CD14-positive monocyte (primary cell): ENCODE measurements around the gene FXYD4. TPM values are rescaled to one million over a fixed set of nuclear protein-coding genes. Genes with fewer than 3 reads are reported as not detected.
"Not testable (repeated sequence)": the region's sequence is repeated elsewhere in the genome, so short reads cannot be mapped to it uniquely, and the experiment has no call there.

Source experiments
- DNase-seq, 3 donors: peaks; one replicate each; pipeline ENCODE4 v3.0.0-alpha.2; 2011 to 2022
- H2AFZ ChIP-seq: 2 replicates; pipeline ENCODE4 v1.6.0; 2012; ENCODE audit warnings: mild to moderate bottlenecking, low read depth, low read length, inconsistent platforms; ENCODE audit not compliant: insufficient read depth, poor library complexity, severe bottlenecking
- H3K27ac ChIP-seq, 2 donors: 1 replicate in 1 of 2; 2 replicates in 1 of 2; pipeline ENCODE4 v1.5.1; 2012 to 2013; ENCODE audit warnings: low read length in 2 of 2, control low read depth in 1 of 2, inconsistent platforms in 1 of 2, low read depth in 1 of 2, mild to moderate bottlenecking in 1 of 2
- H3K27me3 ChIP-seq, 2 donors: one replicate each; pipeline versions ENCODE4 v1.6.0 to v1.6.1; 2011 to 2013; ENCODE audit warnings: low read length in 2 of 2; ENCODE audit not compliant: control insufficient read depth in 2 of 2, insufficient read depth in 2 of 2
- H3K36me3 ChIP-seq, 2 donors: replicated peaks in 1 of 2; 1 replicate in 1 of 2; 2 replicates in 1 of 2; pipeline versions ENCODE4 v1.5.1 to v1.6.1; 2012 to 2013; ENCODE audit warnings: low read length in 2 of 2, control low read depth in 1 of 2, inconsistent platforms in 1 of 2, mild to moderate bottlenecking in 1 of 2; ENCODE audit not compliant: insufficient read depth in 2 of 2, control insufficient read depth in 1 of 2
- H3K4me1 ChIP-seq, 2 donors: 1 replicate in 1 of 2; 2 replicates in 1 of 2; pipeline versions ENCODE4 v1.5.1 to v1.6.1; 2012 to 2013; ENCODE audit warnings: low read length in 2 of 2, control low read depth in 1 of 2, inconsistent platforms in 1 of 2, mild to moderate bottlenecking in 1 of 2, moderate library complexity in 1 of 2; ENCODE audit not compliant: insufficient read depth in 2 of 2, control insufficient read depth in 1 of 2
- H3K4me2 ChIP-seq: replicated peaks from 2 replicates; pipeline ENCODE3; 2012; ENCODE audit warnings: low read length, moderate library complexity, mild to moderate bottlenecking; ENCODE audit not compliant: poor library complexity, severe bottlenecking; ENCODE audit errors: extremely low read depth
- H3K4me3 ChIP-seq, 3 experiments: fragments of 200-600 bp in 1 of 3; sonication (generic) in 1 of 3; replicated peaks in 1 of 3; 1 replicate in 2 of 3; 2 replicates in 1 of 3; pipeline ENCODE4 v1.5.1; 2011 to 2013; ENCODE audit warnings: low read length in 3 of 3, mild to moderate bottlenecking in 3 of 3, control low read depth in 2 of 3, low read depth in 2 of 3, inconsistent platforms in 1 of 3, moderate library complexity in 1 of 3
- H3K79me2 ChIP-seq: 2 replicates; pipeline ENCODE4 v1.6.0; 2012; ENCODE audit warnings: mild to moderate bottlenecking, control low read depth, inconsistent platforms, low read length, moderate library complexity; ENCODE audit not compliant: insufficient read depth
- H3K9ac ChIP-seq: 2 replicates; pipeline ENCODE4 v1.6.0; 2017; ENCODE audit warnings: low read length, mild to moderate bottlenecking; ENCODE audit not compliant: insufficient read depth, poor library complexity, severe bottlenecking
- H3K9me3 ChIP-seq, 2 donors: replicated peaks in 1 of 2; 1 replicate in 1 of 2; 2 replicates in 1 of 2; pipeline versions ENCODE4 v1.5.1 to v1.6.1; 2012 to 2013; ENCODE audit warnings: low read length in 2 of 2, control low read depth in 1 of 2; ENCODE audit not compliant: control insufficient read depth in 1 of 2, insufficient read depth in 1 of 2
- H4K20me1 ChIP-seq: 2 replicates; pipeline ENCODE4 v1.6.0; 2012; ENCODE audit warnings: mild to moderate bottlenecking, low read length, control low read depth, moderate library complexity; ENCODE audit not compliant: insufficient read depth
- H3K27ac Mint-ChIP-seq, 7 donors: one replicate each; pipeline ENCODE4 v1.8.0; 2020; ENCODE audit warnings: mild to moderate bottlenecking in 7 of 7, mixed read lengths in 7 of 7, moderate library complexity in 6 of 7, inconsistent platforms in 2 of 7
- H3K27me3 Mint-ChIP-seq, 3 donors: one replicate each; pipeline ENCODE4 v1.8.0; 2021 to 2022; ENCODE audit warnings: low read depth in 3 of 3, mild to moderate bottlenecking in 3 of 3, mixed read lengths in 3 of 3, moderate library complexity in 3 of 3, inconsistent platforms in 1 of 3
- H3K36me3 Mint-ChIP-seq, 2 donors: one replicate each; pipeline ENCODE4 v1.8.0; 2020; ENCODE audit warnings: mixed read lengths in 2 of 2, inconsistent platforms in 1 of 2, mild to moderate bottlenecking in 1 of 2
- H3K4me1 Mint-ChIP-seq: one replicate; pipeline ENCODE4 v1.8.0; 2020; ENCODE audit warnings: mild to moderate bottlenecking, mixed read lengths
- H3K4me3 Mint-ChIP-seq, 2 donors: one replicate each; pipeline ENCODE4 v1.8.0; 2020; ENCODE audit warnings: mild to moderate bottlenecking in 2 of 2, mixed read lengths in 2 of 2, moderate library complexity in 1 of 2
- H3K9me3 Mint-ChIP-seq, 7 donors: one replicate each; pipeline ENCODE4 v1.8.0; 2020 to 2022; ENCODE audit warnings: mixed read lengths in 7 of 7, mild to moderate bottlenecking in 6 of 7, moderate library complexity in 6 of 7, inconsistent platforms in 2 of 7
- CTCF ChIP-seq: fragments of 200-600 bp; IDR thresholded peaks from one replicate; pipeline ENCODE4 v1.8.0; 2022; ENCODE audit warnings: antibody characterized with exemption, mild to moderate bottlenecking
- WGBS: methylation state at CpG from one replicate; pipeline ENCODE4 v1.1.5; 2013; ENCODE audit warnings: missing lambda C conversion rate; ENCODE audit not compliant: insufficient coverage; 5-methylcytosine and 5-hydroxymethylcytosine counted together
- intact Hi-C, 2 donors: fragments of 100-400 bp; cut with micrococcal nuclease; formaldehyde crosslinking; loops; one replicate each; pipeline versions ENCODE4 v1.15.0 to v1.15.1; 2023
- polyA plus RNA-seq, 3 donors: library from polyadenylated mRNA; depleted of rRNA in 1 of 3; unstranded in 2 of 3; stranded (reverse) in 1 of 3; fragments of 300-500 nt in 2 of 3; fragments of >200 nt in 1 of 3; fragmentation: Illumina TruSeq in 2 of 3; gene quantifications; 1 replicate in 2 of 3; 2 replicates in 1 of 3; pipeline ENCODE4 v1.2.3, GENCODE V29; 2012 to 2021

Gene FXYD4
- polyA plus RNA-seq, 3 donors: 0.16 TPM; not detected in 2

- H3K4me2 ChIP-seq: no peak overlapping the region
- DNase-seq: no peak
- H3K27me3 ChIP-seq: no peaks in the 10 kb centered on the region
- peaks cover 23 to 41% of the 10 kb centered on the region in 2 donors for H3K4me1 ChIP-seq
- H3K9me3 ChIP-seq: no peaks in the 10 kb centered on the region
- H4K20me1 ChIP-seq: no peaks in the 10 kb centered on the region
- intact Hi-C loops: no loop called here
- Mint-ChIP-seq H3K27me3 (peaks cover 2 to 13% (median 5%) of the 10 kb centered on the region in 3 donors), H3K36me3 (no peaks in the 10 kb centered on the region), H3K4me1 (peaks cover 51% of the 10 kb centered on the region), H3K27ac (peak overlapping the region in 1 of 7 donors; percentile 50), H3K4me3 (no peak overlapping the region), H3K9me3 (peaks cover 0 to 1% (median 0%) of the 10 kb centered on the region in 7 donors)
- H3K9ac ChIP-seq: no peak overlapping the region
- no peak for TF ChIP-seq CTCF
- peak overlapping the region; percentile 47 for H2AFZ ChIP-seq
- no peaks in the 10 kb centered on the region for H3K79me2 ChIP-seq
- no peak overlapping the region for H3K27ac ChIP-seq
- WGBS: 80% methylated on average over 1 of the region's 3 CpGs
- no peak overlapping the region for H3K4me3 ChIP-seq
- no peaks in the 10 kb centered on the region for H3K36me3 ChIP-seq
Observed at GRCh38 chr10:43336061-43336460, 35.4 kb upstream of the FXYD4 start.

GRCh38 chr10:43336641-43337318, 34.7 kb upstream of the FXYD4 start:
- Mint-ChIP-seq H3K27me3 (peaks cover 2 to 13% (median 5%) of the 10 kb centered on the region in 3 donors), H3K4me1 (peaks cover 46% of the 10 kb centered on the region), H3K4me3 (no peak overlapping the region), H3K27ac (peak overlapping the region in 1 of 7 donors; percentile 76), H3K36me3 (no peaks in the 10 kb centered on the region), H3K9me3 (peaks cover 0 to 1% (median 0%) of the 10 kb centered on the region in 7 donors)
- Histone ChIP-seq H3K27me3 (no peaks in the 10 kb centered on the region), H2AFZ (no peak overlapping the region), H3K79me2 (no peaks in the 10 kb centered on the region), H3K4me3 (no peak overlapping the region), H3K9ac (no peak overlapping the region), H3K4me1 (peaks cover 19 to 36% of the 10 kb centered on the region in 2 donors), H3K27ac (no peak overlapping the region), H3K36me3 (no peaks in the 10 kb centered on the region), H4K20me1 (no peaks in the 10 kb centered on the region), H3K4me2 (no peak overlapping the region), H3K9me3 (no peaks in the 10 kb centered on the region)
- intact Hi-C loops: no loop called here
- no peak for TF ChIP-seq CTCF
- WGBS: 93% methylated on average over 6 of the region's 9 CpGs
- DNase-seq: no peak

- H4K20me1 ChIP-seq: not testable (repeated sequence)
Observed at GRCh38 chr10:43337536-43337935, 33.9 kb upstream of the FXYD4 start.

More at GRCh38 chr10:43337536-43337935, 33.9 kb upstream of the FXYD4 start:
- peak overlapping the region in 1 of 7 donors; percentile 68 for H3K27ac Mint-ChIP-seq
- H3K27ac ChIP-seq, H2AFZ ChIP-seq, H3K79me2 ChIP-seq, H3K36me3 Mint-ChIP-seq, H3K9ac ChIP-seq, DNase-seq, H3K27me3 ChIP-seq, H3K4me3 Mint-ChIP-seq, H3K36me3 ChIP-seq, H3K9me3 Mint-ChIP-seq, H3K9me3 ChIP-seq, H3K4me2 ChIP-seq, H3K4me3 ChIP-seq, intact Hi-C loops: not testable (repeated sequence)
- peaks cover 39% of the 10 kb centered on the region for H3K4me1 Mint-ChIP-seq
- WGBS: 0% methylated on average over 2 of the region's 9 CpGs
- H3K27me3 Mint-ChIP-seq: peaks cover 2 to 15% (median 5%) of the 10 kb centered on the region in 3 donors
- peaks cover 12 to 28% of the 10 kb centered on the region in 2 donors for H3K4me1 ChIP-seq
